Brain microvascular endothelial cell (primary cell): ENCODE data around the gene TMEM139.

Experiments
- DNase-seq: peaks from one replicate; pipeline ENCODE4 v3.0.0-alpha.2; 2020
- H3K27ac ChIP-seq: fragments of 250-450 bp; sonication (Bioruptor Pico); 2 replicates; pipeline ENCODE4 v1.5.1; 2020; ENCODE audit warnings: mild to moderate bottlenecking, moderate library complexity
- H3K27me3 ChIP-seq: fragments of 250-450 bp; sonication (Bioruptor Pico); replicated peaks from 2 replicates; pipeline ENCODE4 v1.5.1; 2020; ENCODE audit warnings: mild to moderate bottlenecking
- H3K36me3 ChIP-seq: fragments of 250-450 bp; sonication (Bioruptor Pico); replicated peaks from 2 replicates; pipeline ENCODE4 v1.5.1; 2020; ENCODE audit warnings: mild to moderate bottlenecking
- H3K4me3 ChIP-seq: 2 replicates; pipeline ENCODE4 v1.5.1; 2011; ENCODE audit warnings: low read depth, mild to moderate bottlenecking, control low read depth, low read length, moderate library complexity
- in situ Hi-C: cut with HindIII; loops from 2 replicates; pipeline ENCODE4 v1.10.0; 2017; ENCODE audit warnings: low sequenced_read_pairs, low pct_ligation_motif_present
- TF ChIP-seq, protein P1 (sequence below): IDR thresholded peaks from 2 replicates; pipeline ENCODE4 v1.5.1; 2011; ENCODE audit warnings: low read depth, mild to moderate bottlenecking, moderate library complexity, low read length, control low read depth, inconsistent platforms; ENCODE audit errors: missing control alignments

Gene TMEM139

GRCh38 chr7:143244321-143244720 lies 40.4 kb upstream of the TMEM139 start:
- Histone ChIP-seq H3K27ac (no peak overlapping the region), H3K4me3 (no peak overlapping the region), H3K27me3 (no peaks in the 10 kb centered on the region), H3K36me3 (no peaks in the 10 kb centered on the region)
- in situ Hi-C loops, result no loop called here
- TF ChIP-seq, protein P1, sequence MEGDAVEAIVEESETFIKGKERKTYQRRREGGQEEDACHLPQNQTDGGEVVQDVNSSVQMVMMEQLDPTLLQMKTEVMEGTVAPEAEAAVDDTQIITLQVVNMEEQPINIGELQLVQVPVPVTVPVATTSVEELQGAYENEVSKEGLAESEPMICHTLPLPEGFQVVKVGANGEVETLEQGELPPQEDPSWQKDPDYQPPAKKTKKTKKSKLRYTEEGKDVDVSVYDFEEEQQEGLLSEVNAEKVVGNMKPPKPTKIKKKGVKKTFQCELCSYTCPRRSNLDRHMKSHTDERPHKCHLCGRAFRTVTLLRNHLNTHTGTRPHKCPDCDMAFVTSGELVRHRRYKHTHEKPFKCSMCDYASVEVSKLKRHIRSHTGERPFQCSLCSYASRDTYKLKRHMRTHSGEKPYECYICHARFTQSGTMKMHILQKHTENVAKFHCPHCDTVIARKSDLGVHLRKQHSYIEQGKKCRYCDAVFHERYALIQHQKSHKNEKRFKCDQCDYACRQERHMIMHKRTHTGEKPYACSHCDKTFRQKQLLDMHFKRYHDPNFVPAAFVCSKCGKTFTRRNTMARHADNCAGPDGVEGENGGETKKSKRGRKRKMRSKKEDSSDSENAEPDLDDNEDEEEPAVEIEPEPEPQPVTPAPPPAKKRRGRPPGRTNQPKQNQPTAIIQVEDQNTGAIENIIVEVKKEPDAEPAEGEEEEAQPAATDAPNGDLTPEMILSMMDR, result no peak
- DNase-seq, result no peak

DNA sequence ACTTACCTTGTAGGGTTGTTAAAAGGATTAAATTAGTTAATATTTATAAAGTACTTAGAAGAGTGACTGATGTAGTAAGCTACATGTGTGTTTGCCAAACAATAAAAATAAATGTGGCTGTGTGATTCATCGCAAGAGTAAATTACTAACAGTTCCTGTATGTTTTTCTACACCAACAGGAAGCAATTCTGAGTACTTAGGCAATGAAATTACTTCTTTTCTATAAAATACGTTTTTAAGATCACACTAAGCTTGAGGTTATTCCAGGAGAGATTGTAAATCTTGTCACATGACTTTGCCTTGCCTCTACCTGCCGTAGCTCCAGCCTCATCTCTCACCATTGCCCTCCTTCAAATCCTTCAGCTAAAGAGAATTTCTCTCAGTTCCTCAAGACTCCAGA lies 39.6 kb upstream of the TMEM139 start:
- in situ Hi-C loops, result no loop called here
- Histone ChIP-seq H3K36me3 (no peaks in the 10 kb centered on the region), H3K27ac (no peak overlapping the region), H3K4me3 (no peak overlapping the region), H3K27me3 (no peaks in the 10 kb centered on the region)
- no peak for DNase-seq
- TF ChIP-seq, protein P1, result no peak

DNA sequence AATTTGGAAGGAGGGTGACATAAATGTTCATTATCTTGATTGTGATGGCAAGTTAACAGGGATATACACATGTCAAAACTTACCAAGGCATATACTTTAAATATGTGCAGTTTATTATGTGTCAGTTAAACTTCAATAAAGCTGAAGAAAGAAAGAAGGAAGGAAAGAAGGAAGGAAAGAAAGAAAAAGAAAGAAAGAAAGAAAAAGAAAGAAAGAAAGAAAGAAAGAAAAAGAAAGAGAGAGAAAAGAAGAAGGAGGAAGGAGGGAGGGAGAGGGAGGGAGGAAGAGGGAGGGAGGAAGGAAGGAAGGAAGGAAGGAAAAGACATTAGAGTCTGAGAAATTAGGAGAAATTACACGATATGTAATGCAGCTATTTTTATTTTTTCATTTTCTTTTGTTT lies 37.4 kb upstream of the TMEM139 start:
- Histone ChIP-seq H3K4me3 (no peak overlapping the region), H3K27ac (no peak overlapping the region), H3K27me3 (no peaks in the 10 kb centered on the region), H3K36me3 (no peaks in the 10 kb centered on the region)
- DNase-seq, result no peak
- in situ Hi-C loops, result no loop called here
- TF ChIP-seq, protein P1, result no peak

- in situ Hi-C loops, result no loop called here
- no peak overlapping the region for H3K4me3 ChIP-seq
These were observed 35.9 kb upstream of the TMEM139 start for GRCh38 chr7:143248761-143249354.

GRCh38 chr7:143250199-143250598 lies 34.6 kb upstream of the TMEM139 start:
- no peak for DNase-seq
- TF ChIP-seq, protein P1, result no peak
- Histone ChIP-seq H3K27me3 (no peaks in the 10 kb centered on the region), H3K36me3 (no peaks in the 10 kb centered on the region), H3K27ac (no peak overlapping the region), H3K4me3 (no peak overlapping the region)
- in situ Hi-C loops, result no loop called here

More at GRCh38 chr7:143248761-143249354, 35.9 kb upstream of the TMEM139 start:
- Histone ChIP-seq H3K27me3 (no peaks in the 10 kb centered on the region), H3K27ac (no peak overlapping the region), H3K36me3 (no peaks in the 10 kb centered on the region)
- TF ChIP-seq, protein P1, result no peak
- DNase-seq, result no peak

GRCh38 chr7:143250822-143251221 lies 33.9 kb upstream of the TMEM139 start:
- H3K27ac ChIP-seq, result no peak overlapping the region

More at GRCh38 chr7:143250822-143251221, 33.9 kb upstream of the TMEM139 start:
- TF ChIP-seq, protein P1, result no peak
- H3K36me3 ChIP-seq, result no peaks in the 10 kb centered on the region
- no peak overlapping the region for H3K4me3 ChIP-seq
- DNase-seq, result no peak
- in situ Hi-C loops, result no loop called here
- H3K27me3 ChIP-seq, result no peaks in the 10 kb centered on the region
